ENCODE measurements around the gene NOP16. TPM values are rescaled to one million over a fixed set of nuclear protein-coding genes. Genes with fewer than 3 reads are reported as not detected.

The NOP16 gene
- total and polyA plus RNA-seq, 2 of the 13 experiments (the other 11 are each of a cell fraction or from before 2014, with no cell fraction given) = 43.3 to 48.4 TPM

DNA sequence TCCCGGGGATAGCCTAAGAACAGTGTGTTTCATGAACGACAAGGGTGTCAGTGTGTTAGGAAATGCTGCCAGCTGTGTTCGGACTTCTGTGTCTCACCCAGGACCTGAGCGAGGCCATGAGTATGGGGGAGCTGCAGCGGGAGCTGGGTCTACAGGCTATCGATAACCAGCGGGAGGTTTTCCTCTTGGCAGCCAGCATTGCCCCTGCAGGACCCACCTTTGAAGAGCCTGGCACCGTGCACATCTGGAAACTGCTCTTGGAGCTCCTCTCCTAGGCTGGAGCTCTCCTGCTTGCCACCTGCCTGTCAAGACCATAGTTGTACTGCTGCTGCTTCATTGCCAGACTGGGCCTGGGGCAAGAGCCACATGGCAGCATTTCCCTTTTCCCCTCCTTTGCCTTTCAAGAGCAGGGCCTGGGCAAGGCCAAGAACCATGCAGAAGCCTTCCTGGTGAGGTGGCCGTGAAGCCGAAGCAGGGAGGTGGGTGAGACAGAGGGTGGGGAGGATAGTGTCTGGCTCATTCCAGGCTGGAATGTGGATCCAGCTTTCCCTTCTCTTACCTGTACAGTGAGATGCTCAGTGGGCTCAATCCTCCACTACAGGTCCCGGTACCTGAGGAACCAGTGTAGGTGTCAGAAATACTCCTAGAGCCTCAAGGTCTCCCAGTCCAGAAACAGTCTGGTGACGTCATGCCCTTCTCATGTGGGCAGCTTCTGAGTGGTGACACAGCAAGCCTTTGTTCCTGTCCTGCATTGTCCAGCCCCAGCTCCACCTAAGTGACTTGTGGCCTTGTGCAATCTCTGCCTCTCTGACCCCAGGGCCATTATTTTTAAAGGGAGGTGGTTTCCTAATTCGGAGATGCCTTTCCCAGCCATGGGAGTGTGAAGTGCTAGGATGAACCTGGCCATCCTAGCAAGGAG lies 16.5 kb downstream of the NOP16 start (continued):
- TF ChIP-seq, protein P1, sequence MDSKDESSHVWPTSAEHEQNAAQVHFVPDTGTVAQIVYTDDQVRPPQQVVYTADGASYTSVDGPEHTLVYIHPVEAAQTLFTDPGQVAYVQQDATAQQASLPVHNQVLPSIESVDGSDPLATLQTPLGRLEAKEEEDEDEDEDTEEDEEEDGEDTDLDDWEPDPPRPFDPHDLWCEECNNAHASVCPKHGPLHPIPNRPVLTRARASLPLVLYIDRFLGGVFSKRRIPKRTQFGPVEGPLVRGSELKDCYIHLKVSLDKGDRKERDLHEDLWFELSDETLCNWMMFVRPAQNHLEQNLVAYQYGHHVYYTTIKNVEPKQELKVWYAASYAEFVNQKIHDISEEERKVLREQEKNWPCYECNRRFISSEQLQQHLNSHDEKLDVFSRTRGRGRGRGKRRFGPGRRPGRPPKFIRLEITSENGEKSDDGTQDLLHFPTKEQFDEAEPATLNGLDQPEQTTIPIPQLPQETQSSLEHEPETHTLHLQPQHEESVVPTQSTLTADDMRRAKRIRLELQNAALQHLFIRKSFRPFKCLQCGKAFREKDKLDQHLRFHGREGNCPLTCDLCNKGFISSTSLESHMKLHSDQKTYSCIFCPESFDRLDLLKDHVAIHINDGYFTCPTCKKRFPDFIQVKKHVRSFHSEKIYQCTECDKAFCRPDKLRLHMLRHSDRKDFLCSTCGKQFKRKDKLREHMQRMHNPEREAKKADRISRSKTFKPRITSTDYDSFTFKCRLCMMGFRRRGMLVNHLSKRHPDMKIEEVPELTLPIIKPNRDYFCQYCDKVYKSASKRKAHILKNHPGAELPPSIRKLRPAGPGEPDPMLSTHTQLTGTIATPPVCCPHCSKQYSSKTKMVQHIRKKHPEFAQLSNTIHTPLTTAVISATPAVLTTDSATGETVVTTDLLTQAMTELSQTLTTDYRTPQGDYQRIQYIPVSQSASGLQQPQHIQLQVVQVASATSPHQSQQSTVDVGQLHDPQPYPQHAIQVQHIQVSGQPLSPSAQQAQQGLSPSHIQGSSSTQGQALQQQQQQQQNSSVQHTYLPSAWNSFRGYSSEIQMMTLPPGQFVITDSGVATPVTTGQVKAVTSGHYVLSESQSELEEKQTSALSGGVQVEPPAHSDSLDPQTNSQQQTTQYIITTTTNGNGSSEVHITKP (CRISPR knock-in tag; IDR thresholded peaks at IDR 0.05; ENCODE audit: low read depth) = no peak
- TF ChIP-seq ZNF547 (CRISPR knock-in tag; IDR thresholded peaks at IDR 0.05) (no peak), SRF (IDR thresholded peaks at IDR 0.05; ENCODE audit: low read depth, low read length) (0 out of 2 replicates have a peak, but pooled peaks have one; percentile 46), MED1 (CRISPR knock-in tag; IDR thresholded peaks at IDR 0.05) (no peak), NRL (CRISPR knock-in tag; IDR thresholded peaks at IDR 0.05; ENCODE audit: borderline replicate concordance) (0 out of 2 replicates have a peak, but pooled peaks have one; percentile 55), HOXA3 (CRISPR knock-in tag; IDR thresholded peaks at IDR 0.05) (peak; percentile 60; the same call in 1 of the 2 replicates), SOX6 (IDR thresholded peaks at IDR 0.05) (no peak), SOX6 (CRISPR knock-in tag; IDR thresholded peaks at IDR 0.05) (peak; percentile 94), ZFP1 (CRISPR knock-in tag; IDR thresholded peaks at IDR 0.05) (no peak), MLLT10 (CRISPR knock-in tag; IDR thresholded peaks at IDR 0.05) (no peak), BORCS8-MEF2B (CRISPR knock-in tag; IDR thresholded peaks at IDR 0.05) (no peak), ZNF546 (CRISPR knock-in tag; conservative IDR thresholded peaks at IDR 0.05) (no peak), ZBTB8A (CRISPR knock-in tag; IDR thresholded peaks at IDR 0.05; ENCODE audit: borderline replicate concordance, low read depth) (no peak)
- TF ChIP-seq, protein P2, sequence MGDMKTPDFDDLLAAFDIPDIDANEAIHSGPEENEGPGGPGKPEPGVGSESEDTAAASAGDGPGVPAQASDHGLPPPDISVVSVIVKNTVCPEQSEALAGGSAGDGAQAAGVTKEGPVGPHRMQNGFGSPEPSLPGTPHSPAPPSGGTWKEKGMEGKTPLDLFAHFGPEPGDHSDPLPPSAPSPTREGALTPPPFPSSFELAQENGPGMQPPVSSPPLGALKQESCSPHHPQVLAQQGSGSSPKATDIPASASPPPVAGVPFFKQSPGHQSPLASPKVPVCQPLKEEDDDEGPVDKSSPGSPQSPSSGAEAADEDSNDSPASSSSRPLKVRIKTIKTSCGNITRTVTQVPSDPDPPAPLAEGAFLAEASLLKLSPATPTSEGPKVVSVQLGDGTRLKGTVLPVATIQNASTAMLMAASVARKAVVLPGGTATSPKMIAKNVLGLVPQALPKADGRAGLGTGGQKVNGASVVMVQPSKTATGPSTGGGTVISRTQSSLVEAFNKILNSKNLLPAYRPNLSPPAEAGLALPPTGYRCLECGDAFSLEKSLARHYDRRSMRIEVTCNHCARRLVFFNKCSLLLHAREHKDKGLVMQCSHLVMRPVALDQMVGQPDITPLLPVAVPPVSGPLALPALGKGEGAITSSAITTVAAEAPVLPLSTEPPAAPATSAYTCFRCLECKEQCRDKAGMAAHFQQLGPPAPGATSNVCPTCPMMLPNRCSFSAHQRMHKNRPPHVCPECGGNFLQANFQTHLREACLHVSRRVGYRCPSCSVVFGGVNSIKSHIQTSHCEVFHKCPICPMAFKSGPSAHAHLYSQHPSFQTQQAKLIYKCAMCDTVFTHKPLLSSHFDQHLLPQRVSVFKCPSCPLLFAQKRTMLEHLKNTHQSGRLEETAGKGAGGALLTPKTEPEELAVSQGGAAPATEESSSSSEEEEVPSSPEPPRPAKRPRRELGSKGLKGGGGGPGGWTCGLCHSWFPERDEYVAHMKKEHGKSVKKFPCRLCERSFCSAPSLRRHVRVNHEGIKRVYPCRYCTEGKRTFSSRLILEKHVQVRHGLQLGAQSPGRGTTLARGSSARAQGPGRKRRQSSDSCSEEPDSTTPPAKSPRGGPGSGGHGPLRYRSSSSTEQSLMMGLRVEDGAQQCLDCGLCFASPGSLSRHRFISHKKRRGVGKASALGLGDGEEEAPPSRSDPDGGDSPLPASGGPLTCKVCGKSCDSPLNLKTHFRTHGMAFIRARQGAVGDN (CRISPR knock-in tag; IDR thresholded peaks at IDR 0.05) = peak; percentile 45
- TF ChIP-seq, protein P3, sequence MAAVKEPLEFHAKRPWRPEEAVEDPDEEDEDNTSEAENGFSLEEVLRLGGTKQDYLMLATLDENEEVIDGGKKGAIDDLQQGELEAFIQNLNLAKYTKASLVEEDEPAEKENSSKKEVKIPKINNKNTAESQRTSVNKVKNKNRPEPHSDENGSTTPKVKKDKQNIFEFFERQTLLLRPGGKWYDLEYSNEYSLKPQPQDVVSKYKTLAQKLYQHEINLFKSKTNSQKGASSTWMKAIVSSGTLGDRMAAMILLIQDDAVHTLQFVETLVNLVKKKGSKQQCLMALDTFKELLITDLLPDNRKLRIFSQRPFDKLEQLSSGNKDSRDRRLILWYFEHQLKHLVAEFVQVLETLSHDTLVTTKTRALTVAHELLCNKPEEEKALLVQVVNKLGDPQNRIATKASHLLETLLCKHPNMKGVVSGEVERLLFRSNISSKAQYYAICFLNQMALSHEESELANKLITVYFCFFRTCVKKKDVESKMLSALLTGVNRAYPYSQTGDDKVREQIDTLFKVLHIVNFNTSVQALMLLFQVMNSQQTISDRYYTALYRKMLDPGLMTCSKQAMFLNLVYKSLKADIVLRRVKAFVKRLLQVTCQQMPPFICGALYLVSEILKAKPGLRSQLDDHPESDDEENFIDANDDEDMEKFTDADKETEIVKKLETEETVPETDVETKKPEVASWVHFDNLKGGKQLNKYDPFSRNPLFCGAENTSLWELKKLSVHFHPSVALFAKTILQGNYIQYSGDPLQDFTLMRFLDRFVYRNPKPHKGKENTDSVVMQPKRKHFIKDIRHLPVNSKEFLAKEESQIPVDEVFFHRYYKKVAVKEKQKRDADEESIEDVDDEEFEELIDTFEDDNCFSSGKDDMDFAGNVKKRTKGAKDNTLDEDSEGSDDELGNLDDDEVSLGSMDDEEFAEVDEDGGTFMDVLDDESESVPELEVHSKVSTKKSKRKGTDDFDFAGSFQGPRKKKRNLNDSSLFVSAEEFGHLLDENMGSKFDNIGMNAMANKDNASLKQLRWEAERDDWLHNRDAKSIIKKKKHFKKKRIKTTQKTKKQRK (IDR thresholded peaks at IDR 0.05; ENCODE audit: low read length) = no peak
- TF ChIP-seq, protein P4, sequence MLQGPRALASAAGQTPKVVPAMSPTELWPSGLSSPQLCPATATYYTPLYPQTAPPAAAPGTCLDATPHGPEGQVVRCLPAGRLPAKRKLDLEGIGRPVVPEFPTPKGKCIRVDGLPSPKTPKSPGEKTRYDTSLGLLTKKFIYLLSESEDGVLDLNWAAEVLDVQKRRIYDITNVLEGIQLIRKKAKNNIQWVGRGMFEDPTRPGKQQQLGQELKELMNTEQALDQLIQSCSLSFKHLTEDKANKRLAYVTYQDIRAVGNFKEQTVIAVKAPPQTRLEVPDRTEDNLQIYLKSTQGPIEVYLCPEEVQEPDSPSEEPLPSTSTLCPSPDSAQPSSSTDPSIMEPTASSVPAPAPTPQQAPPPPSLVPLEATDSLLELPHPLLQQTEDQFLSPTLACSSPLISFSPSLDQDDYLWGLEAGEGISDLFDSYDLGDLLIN (CRISPR knock-in tag; IDR thresholded peaks at IDR 0.05; ENCODE audit: borderline replicate concordance) = no peak
